ENCODE measurements around the gene TXNL4A.

DNA sequence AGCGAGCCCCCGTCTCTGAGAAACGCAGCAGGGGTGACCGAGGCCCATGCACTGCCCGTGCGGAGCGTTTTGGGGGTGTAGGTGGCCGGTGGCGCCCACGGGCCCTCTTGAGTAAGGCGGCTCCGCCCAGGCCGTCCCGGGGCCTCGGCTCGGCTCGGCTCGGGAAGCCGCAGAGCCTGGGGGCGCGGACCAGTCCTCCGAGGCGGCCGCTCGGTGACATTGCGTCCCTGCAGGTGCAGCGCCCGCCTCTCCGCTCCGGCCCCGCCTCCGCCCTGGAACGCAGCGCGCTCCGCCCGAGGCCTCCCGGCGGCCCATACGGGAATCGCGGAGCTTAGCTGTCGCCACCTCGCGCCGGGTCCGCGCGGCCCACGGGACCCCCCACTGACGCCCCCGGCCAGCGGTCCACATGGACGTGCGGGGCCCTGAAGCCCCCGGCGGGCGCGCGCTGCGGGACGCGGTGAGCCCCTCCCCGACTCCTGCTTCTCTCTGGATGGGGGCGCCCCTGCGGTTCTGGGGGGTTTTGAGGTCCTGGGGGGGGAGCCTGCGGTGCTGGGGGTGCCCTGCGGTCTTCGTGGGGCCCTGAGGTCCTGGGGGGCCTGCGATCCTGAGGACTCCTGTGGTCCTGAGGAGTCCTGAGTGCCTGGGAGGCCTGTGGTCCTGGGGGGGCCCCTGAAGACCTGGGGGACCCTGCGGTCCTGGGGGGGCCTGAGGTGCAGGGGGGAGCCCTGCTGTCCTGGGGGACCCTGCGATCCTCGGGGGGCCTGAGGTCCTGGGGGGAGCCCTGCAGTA, 23.8 kb downstream of the TXNL4A start, which contains the start of gene HSBP1L1:
- TF ChIP-seq, protein P1, sequence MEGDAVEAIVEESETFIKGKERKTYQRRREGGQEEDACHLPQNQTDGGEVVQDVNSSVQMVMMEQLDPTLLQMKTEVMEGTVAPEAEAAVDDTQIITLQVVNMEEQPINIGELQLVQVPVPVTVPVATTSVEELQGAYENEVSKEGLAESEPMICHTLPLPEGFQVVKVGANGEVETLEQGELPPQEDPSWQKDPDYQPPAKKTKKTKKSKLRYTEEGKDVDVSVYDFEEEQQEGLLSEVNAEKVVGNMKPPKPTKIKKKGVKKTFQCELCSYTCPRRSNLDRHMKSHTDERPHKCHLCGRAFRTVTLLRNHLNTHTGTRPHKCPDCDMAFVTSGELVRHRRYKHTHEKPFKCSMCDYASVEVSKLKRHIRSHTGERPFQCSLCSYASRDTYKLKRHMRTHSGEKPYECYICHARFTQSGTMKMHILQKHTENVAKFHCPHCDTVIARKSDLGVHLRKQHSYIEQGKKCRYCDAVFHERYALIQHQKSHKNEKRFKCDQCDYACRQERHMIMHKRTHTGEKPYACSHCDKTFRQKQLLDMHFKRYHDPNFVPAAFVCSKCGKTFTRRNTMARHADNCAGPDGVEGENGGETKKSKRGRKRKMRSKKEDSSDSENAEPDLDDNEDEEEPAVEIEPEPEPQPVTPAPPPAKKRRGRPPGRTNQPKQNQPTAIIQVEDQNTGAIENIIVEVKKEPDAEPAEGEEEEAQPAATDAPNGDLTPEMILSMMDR (IDR thresholded peaks at IDR 0.05) = no peak
- TF ChIP-seq, protein P2, sequence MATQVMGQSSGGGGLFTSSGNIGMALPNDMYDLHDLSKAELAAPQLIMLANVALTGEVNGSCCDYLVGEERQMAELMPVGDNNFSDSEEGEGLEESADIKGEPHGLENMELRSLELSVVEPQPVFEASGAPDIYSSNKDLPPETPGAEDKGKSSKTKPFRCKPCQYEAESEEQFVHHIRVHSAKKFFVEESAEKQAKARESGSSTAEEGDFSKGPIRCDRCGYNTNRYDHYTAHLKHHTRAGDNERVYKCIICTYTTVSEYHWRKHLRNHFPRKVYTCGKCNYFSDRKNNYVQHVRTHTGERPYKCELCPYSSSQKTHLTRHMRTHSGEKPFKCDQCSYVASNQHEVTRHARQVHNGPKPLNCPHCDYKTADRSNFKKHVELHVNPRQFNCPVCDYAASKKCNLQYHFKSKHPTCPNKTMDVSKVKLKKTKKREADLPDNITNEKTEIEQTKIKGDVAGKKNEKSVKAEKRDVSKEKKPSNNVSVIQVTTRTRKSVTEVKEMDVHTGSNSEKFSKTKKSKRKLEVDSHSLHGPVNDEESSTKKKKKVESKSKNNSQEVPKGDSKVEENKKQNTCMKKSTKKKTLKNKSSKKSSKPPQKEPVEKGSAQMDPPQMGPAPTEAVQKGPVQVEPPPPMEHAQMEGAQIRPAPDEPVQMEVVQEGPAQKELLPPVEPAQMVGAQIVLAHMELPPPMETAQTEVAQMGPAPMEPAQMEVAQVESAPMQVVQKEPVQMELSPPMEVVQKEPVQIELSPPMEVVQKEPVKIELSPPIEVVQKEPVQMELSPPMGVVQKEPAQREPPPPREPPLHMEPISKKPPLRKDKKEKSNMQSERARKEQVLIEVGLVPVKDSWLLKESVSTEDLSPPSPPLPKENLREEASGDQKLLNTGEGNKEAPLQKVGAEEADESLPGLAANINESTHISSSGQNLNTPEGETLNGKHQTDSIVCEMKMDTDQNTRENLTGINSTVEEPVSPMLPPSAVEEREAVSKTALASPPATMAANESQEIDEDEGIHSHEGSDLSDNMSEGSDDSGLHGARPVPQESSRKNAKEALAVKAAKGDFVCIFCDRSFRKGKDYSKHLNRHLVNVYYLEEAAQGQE (IDR thresholded peaks at IDR 0.05; ENCODE audit: insufficient read depth in 1 of 2, low read depth in 2 of 2, low read length in 1 of 2) = no peak
